Stomach (tissue), 9 donors: ENCODE data around the gene TCF7. TPM values are rescaled to one million over a fixed set of nuclear protein-coding genes. Genes with fewer than 3 reads are reported as not detected.
A peak's percentile ranks its signal among the peaks of the same experiment; 100 is the strongest.

Experiments
- DNase-seq, 2 donors: peaks; one replicate each; pipeline versions ENCODE4 v3.0.0 to v3.0.0-alpha.2; 2013 to 2019
- H3K27ac ChIP-seq, 5 donors: fragments of 200-600 bp in 4 of 5; sonication (generic) in 4 of 5; one replicate each; pipeline ENCODE4 v1.5.1; 2013 to 2019; ENCODE audit warnings: mild to moderate bottlenecking in 1 of 5, moderate library complexity in 1 of 5
- H3K27me3 ChIP-seq, 3 donors: fragments of 200-600 bp; sonication (generic); one replicate each; pipeline ENCODE4 v1.5.1; 2017 to 2019; ENCODE audit warnings: mixed run types in 1 of 3
- H3K36me3 ChIP-seq, 4 donors: fragments of 200-600 bp; sonication (generic); 1 replicate in 3 of 4; 2 replicates in 1 of 4; pipeline ENCODE4 v1.5.1; 2016 to 2019
- H3K4me1 ChIP-seq, 4 donors: fragments of 200-600 bp; sonication (generic); one replicate each; pipeline ENCODE4 v1.5.1; 2016 to 2019
- H3K4me3 ChIP-seq, 4 donors: fragments of 200-600 bp; sonication (generic) in 3 of 4; one replicate each; pipeline ENCODE4 v1.5.1; 2016 to 2019; ENCODE audit warnings: mild to moderate bottlenecking in 1 of 4
- H3K9me3 ChIP-seq, 4 donors: fragments of 200-600 bp; sonication (generic); one replicate each; pipeline ENCODE4 v1.5.1; 2016 to 2019
- EP300 ChIP-seq: sonication (generic); formaldehyde crosslinking; IDR thresholded peaks from one replicate; pipeline ENCODE4 v1.6.1; 2017; ENCODE audit warnings: antibody characterized with exemption
- POLR2A ChIP-seq, 4 donors: fragments of 450-650 bp; IDR thresholded peaks; one replicate each; pipeline ENCODE4 v1.6.1; 2016; ENCODE audit warnings: antibody characterized with exemption in 4 of 4, control low read depth in 2 of 4, mild to moderate bottlenecking in 1 of 4, moderate library complexity in 1 of 4
- POLR2AphosphoS5 ChIP-seq, 3 donors: sonication (generic); formaldehyde crosslinking; IDR thresholded peaks; one replicate each; pipeline ENCODE4 v1.6.1; 2016; ENCODE audit warnings: antibody characterized with exemption in 3 of 3
- WGBS, 5 donors: extraction: QIAGEN DNeasy Blood & Tissue Kit in 3 of 5; methylation state at CpG; one replicate each; pipeline versions ENCODE4 v1.1.5 to v1.1.7; 2013 to 2018; 5-methylcytosine and 5-hydroxymethylcytosine counted together
- intact Hi-C: fragments of 100-400 bp; cut with DNase I; formaldehyde crosslinking; loops from one replicate; pipeline ENCODE4 v1.15.1; 2023; ENCODE audit warnings: low total_unique reads
- polyA plus RNA-seq, 3 donors: library from polyadenylated mRNA; stranded (reverse); fragments of 200-250 nt; gene quantifications; one replicate each; pipeline ENCODE4 v1.2.3, GENCODE V29; 2013
- total RNA-seq, 5 donors: library from RNA; depleted of rRNA; stranded (reverse); fragments of >200 nt; gene quantifications; one replicate each; pipeline versions ENCODE4 v1.1.0 to v1.2.3, GENCODE V29; 2014 to 2016
- TF ChIP-seq, protein P1 (sequence below), 7 experiments: fragments of 450-650 bp in 4 of 7; fragments of 200-600 bp in 3 of 7; sonication (generic) in 3 of 7; IDR thresholded peaks; one replicate each; pipeline ENCODE4 v1.5.1; 2016 to 2019; ENCODE audit warnings: antibody characterized with exemption in 7 of 7, control low read depth in 2 of 7, mild to moderate bottlenecking in 1 of 7
- donor health status: healthy with polysubstance abuse.
- donor health status: Bipolar disorder and iron deficiency.
- donor health status: healthy.

Gene TCF7
- total and polyA plus RNA-seq, 8 donors, result 3.7 to 13.3 (median 5.4) TPM; not detected in 1

- H3K4me1 ChIP-seq, result peaks cover 0 to 25% (median 8%) of the 10 kb centered on the region in 4 donors
- H3K9me3 ChIP-seq, result no peaks in the 10 kb centered on the region
- peak in 1 of 2 donors; percentile 19 for DNase-seq
- WGBS, 5 donors, result 88 to 96% (median 92%) methylated on average over 8 of the region's 8 CpGs
- intact Hi-C loops, result loop anchor here (5.0 kb wide), 2 partner anchors 38 to 98 kb away; no protein-coding TSS in a partner anchor
- no peaks in the 10 kb centered on the region for H3K27me3 ChIP-seq
- H3K27ac ChIP-seq, result no peak overlapping the region
- H3K36me3 ChIP-seq, result peaks cover 14 to 87% (median 83%) of the 10 kb centered on the region in 4 donors
- no peak overlapping the region for H3K4me3 ChIP-seq
- TF ChIP-seq POLR2AphosphoS5 (IDR thresholded peaks at IDR 0.05) (no peak), POLR2A (IDR thresholded peaks at IDR 0.05) (no peak), EP300 (no peak)
- TF ChIP-seq, protein P1, sequence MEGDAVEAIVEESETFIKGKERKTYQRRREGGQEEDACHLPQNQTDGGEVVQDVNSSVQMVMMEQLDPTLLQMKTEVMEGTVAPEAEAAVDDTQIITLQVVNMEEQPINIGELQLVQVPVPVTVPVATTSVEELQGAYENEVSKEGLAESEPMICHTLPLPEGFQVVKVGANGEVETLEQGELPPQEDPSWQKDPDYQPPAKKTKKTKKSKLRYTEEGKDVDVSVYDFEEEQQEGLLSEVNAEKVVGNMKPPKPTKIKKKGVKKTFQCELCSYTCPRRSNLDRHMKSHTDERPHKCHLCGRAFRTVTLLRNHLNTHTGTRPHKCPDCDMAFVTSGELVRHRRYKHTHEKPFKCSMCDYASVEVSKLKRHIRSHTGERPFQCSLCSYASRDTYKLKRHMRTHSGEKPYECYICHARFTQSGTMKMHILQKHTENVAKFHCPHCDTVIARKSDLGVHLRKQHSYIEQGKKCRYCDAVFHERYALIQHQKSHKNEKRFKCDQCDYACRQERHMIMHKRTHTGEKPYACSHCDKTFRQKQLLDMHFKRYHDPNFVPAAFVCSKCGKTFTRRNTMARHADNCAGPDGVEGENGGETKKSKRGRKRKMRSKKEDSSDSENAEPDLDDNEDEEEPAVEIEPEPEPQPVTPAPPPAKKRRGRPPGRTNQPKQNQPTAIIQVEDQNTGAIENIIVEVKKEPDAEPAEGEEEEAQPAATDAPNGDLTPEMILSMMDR (IDR thresholded peaks at IDR 0.05), result no peak
Measured at GRCh38 chr5:134139891-134140469, 25.5 kb downstream of the TCF7 start.

GRCh38 chr5:134140530-134141201 is 26.2 kb downstream of the TCF7 start:
- TF ChIP-seq POLR2A (IDR thresholded peaks at IDR 0.05), result no peak
- TF ChIP-seq, protein P1 (IDR thresholded peaks at IDR 0.05), result peak in 5 of 7 experiments; percentile 50 to 81 (median 65)
- TF ChIP-seq POLR2AphosphoS5 (IDR thresholded peaks at IDR 0.05), result peak in 1 of 3 donors; percentile 48
- TF ChIP-seq EP300, result no peak
- no peak overlapping the region for H3K4me3 ChIP-seq
- DNase-seq, result peak; percentile 78 to 85
- no peak overlapping the region for H3K27ac ChIP-seq
- no peaks in the 10 kb centered on the region for H3K27me3 ChIP-seq
- peaks cover 0 to 32% (median 14%) of the 10 kb centered on the region in 4 donors for H3K4me1 ChIP-seq
- intact Hi-C loops, result no loop called here
- no peaks in the 10 kb centered on the region for H3K9me3 ChIP-seq
- peaks cover 14 to 87% (median 83%) of the 10 kb centered on the region in 4 donors for H3K36me3 ChIP-seq
- WGBS, 5 donors, result 22 to 39% (median 26%) methylated on average over 8 of the region's 8 CpGs

DNA sequence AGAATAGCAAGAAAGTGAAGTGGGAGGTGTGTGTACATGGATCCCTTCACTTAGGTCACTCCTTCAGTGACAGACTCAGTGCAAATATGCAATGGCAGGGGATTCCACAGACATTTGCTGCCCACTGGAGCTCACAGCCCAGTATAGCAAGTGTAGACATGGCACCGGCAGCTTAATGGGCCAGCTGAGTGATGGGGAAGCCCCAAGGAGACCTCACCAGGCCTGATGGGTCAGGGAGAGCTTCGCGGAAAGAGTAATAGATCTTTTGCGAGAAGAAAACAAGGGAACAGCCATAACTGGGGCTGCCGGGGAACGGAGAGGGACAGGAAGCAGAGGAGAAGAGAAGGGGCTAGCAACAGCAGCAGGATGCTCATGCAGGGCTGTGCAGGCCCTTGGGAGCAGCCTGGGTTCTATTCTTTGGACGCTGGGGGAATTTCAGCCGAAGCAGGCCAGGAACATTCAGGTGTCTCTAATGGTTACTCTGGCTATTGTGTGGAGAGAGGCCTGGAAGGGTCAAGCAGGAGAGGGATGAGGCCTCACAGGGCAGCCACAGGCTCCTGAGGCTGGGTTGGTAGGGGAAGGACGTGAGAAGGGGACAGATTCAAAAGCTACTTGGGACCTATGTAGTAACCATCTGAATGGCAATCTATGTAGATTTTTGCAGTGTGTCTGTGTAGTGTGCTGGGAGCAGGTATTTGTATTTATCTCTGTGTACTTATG is 27.0 kb downstream of the TCF7 start:
- Histone ChIP-seq H3K27me3 (no peaks in the 10 kb centered on the region), H3K27ac (no peak overlapping the region), H3K4me3 (no peak overlapping the region), H3K36me3 (peaks cover 11 to 87% (median 83%) of the 10 kb centered on the region in 4 donors), H3K9me3 (no peaks in the 10 kb centered on the region), H3K4me1 (peaks cover 0 to 40% (median 22%) of the 10 kb centered on the region in 4 donors)
- intact Hi-C loops, result no loop called here
- DNase-seq, result peak; percentile 21 to 27
- 77 to 84% (median 82%) methylated on average over 9 of the region's 9 CpGs for WGBS, 5 donors
- TF ChIP-seq, protein P1 (IDR thresholded peaks at IDR 0.05), result no peak
- TF ChIP-seq POLR2AphosphoS5 (IDR thresholded peaks at IDR 0.05) (no peak), POLR2A (IDR thresholded peaks at IDR 0.05) (no peak), EP300 (no peak)

DNA sequence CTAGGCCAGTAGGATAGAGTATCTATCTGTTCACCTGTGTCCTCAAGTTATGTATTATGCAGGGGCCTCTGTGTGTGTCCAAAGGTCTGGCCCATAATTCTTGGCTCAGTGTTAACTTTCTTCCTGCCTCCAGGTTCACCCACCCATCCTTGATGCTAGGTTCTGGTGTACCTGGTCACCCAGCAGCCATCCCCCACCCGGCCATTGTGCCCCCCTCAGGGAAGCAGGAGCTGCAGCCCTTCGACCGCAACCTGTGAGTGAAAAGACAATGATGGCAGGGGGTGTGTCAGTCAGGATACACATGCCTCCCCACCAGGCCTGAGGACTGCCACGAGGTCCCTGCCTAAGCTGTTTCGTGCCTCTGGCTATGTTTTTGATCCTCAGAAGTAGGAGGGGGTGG is 27.6 kb downstream of the TCF7 start:
- intact Hi-C loops, result no loop called here
- Histone ChIP-seq H3K36me3 (peaks cover 6 to 87% (median 83%) of the 10 kb centered on the region in 4 donors), H3K27ac (no peak overlapping the region)

More for the DNA sequence above, 27.6 kb downstream of the TCF7 start:
- Histone ChIP-seq H3K9me3 (no peaks in the 10 kb centered on the region), H3K4me3 (no peak overlapping the region), H3K4me1 (peaks cover 0 to 46% (median 27%) of the 10 kb centered on the region in 4 donors), H3K27me3 (no peaks in the 10 kb centered on the region)
- no peak for TF ChIP-seq EP300
- no peak for TF ChIP-seq POLR2A (IDR thresholded peaks at IDR 0.05)
- TF ChIP-seq, protein P1 (IDR thresholded peaks at IDR 0.05), result no peak
- no peak for TF ChIP-seq POLR2AphosphoS5 (IDR thresholded peaks at IDR 0.05)
- 65 to 88% (median 77%) methylated on average over 3 to 5 of the region's 5 CpGs for WGBS, 5 donors
- peak; percentile 5 to 19 for DNase-seq
